Bronchial epithelial cell (primary cell): ENCODE results near the gene PDCD2. TPM values are rescaled to one million over a fixed set of nuclear protein-coding genes. Genes with fewer than 3 reads are reported as not detected.

Source experiments
- DNase-seq: peaks from one replicate; pipeline ENCODE4 v3.0.0-alpha.2; 2010; ENCODE audit warnings: low read depth
- FAIRE-seq: peaks from 2 replicates; lab custom pipeline; 2011; peaks lifted over from hg19 to GRCh38; lab: Jason Lieb, UNC
- H3K27me3 ChIP-seq: 2 replicates; pipeline ENCODE4 v1.5.1; 2011; ENCODE audit warnings: low read length; ENCODE audit not compliant: control insufficient read depth, insufficient read depth
- H3K36me3 ChIP-seq: 2 replicates; pipeline ENCODE4 v1.5.1; 2011; ENCODE audit warnings: low read length; ENCODE audit not compliant: control insufficient read depth, insufficient read depth
- H3K4me3 ChIP-seq: 2 replicates; pipeline ENCODE4 v1.5.1; 2011; ENCODE audit warnings: mild to moderate bottlenecking, low read depth, low read length, control low read depth
- total RNA-seq: library from RNA; depleted of rRNA; stranded (reverse); fragments of >200 nt; gene quantifications from 2 replicates; pipeline ENCODE4 v1.2.1, GENCODE V29; 2014
- TF ChIP-seq, protein P1 (sequence below): IDR thresholded peaks from 2 replicates; pipeline ENCODE4 v1.5.1; 2011; ENCODE audit warnings: mild to moderate bottlenecking, moderate library complexity, low read length, control low read depth, inconsistent platforms; ENCODE audit not compliant: insufficient read depth, severe bottlenecking

The PDCD2 gene
- total RNA-seq, 1 donor from 2014 or later: 55.0 TPM

DNA sequence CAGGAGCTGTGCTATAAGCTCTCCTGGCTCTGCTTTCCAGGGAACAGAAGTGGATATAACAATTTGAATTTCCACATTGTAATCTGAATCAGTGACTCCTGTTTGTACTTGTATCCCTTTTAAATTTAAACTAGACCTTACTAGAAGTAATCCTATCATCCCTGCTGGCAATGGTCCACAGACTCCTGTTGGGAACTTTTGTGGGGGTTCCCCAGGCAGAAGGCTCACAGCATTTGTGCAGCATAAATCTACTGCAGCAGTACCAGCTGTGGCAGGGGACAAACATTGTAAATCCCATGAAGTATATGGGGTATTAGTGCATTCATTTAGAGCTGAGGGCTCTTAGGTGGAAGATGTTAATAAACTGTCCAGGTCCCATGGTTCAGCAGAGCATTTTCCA is 12.0 kb upstream of the PDCD2 start:
- no peak for DNase-seq
- Histone ChIP-seq H3K27me3 (peaks cover 2% of the 10 kb centered on the region), H3K4me3 (no peak overlapping the region), H3K36me3 (no peaks in the 10 kb centered on the region)
- no peak for FAIRE-seq
- TF ChIP-seq, protein P1, sequence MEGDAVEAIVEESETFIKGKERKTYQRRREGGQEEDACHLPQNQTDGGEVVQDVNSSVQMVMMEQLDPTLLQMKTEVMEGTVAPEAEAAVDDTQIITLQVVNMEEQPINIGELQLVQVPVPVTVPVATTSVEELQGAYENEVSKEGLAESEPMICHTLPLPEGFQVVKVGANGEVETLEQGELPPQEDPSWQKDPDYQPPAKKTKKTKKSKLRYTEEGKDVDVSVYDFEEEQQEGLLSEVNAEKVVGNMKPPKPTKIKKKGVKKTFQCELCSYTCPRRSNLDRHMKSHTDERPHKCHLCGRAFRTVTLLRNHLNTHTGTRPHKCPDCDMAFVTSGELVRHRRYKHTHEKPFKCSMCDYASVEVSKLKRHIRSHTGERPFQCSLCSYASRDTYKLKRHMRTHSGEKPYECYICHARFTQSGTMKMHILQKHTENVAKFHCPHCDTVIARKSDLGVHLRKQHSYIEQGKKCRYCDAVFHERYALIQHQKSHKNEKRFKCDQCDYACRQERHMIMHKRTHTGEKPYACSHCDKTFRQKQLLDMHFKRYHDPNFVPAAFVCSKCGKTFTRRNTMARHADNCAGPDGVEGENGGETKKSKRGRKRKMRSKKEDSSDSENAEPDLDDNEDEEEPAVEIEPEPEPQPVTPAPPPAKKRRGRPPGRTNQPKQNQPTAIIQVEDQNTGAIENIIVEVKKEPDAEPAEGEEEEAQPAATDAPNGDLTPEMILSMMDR: no peak

DNA sequence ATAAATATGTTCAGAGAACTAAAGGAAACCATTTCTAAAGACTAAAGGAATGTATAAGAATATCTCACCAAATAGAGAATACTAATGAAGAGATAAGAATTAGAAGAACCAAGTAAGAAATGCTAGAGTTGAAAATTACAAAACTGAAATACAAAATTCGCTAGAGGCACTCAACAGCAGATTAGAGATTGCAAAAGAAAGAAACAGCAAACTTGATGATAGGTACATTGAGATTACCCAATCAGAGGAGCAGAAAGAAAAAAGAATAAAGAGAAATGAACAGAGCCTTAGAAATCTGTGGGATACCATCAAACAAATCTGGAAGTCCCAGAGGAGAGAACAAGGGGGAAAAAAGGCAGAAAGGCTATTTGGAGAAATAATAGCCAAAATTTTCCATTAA is 6.3 kb upstream of the PDCD2 start:
- no peak for DNase-seq
- no peak overlapping the region for H3K4me3 ChIP-seq
- no peak for FAIRE-seq
- no peaks in the 10 kb centered on the region for H3K27me3 ChIP-seq
- no peaks in the 10 kb centered on the region for H3K36me3 ChIP-seq
- TF ChIP-seq, protein P1: no peak

DNA sequence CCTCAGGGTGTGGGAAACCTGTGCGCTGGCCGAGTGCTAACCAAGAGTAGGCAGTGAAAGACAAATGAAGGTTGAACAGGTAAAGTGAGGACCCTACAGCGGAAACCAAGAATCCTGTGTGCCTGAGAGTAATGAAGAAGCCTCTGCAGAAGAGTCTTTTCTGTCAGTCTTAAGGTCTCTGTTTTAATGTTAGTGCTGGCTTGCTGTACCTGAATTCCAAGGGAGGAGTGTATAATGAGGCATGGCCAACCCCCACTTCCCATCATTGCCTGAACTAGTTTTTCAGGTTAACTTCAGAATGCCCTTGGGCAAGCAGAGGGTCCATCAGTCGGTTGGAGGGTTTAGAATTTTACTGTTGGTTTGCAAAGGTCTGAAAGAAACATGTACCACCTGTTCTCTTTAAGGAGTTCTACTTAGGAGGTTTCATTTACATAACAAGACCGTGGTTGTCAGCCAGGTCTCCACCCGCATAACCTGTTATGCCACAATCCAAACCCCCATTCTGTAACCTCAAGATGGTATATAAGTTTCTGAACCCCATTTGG is 589 bp upstream of the PDCD2 start:
- Histone ChIP-seq H3K27me3 (no peaks in the 10 kb centered on the region), H3K36me3 (peaks cover 6% of the 10 kb centered on the region), H3K4me3 (peak overlapping the region; percentile 97)
- no peak for FAIRE-seq
- TF ChIP-seq, protein P1: no peak
- peak; percentile 41 for DNase-seq

DNA sequence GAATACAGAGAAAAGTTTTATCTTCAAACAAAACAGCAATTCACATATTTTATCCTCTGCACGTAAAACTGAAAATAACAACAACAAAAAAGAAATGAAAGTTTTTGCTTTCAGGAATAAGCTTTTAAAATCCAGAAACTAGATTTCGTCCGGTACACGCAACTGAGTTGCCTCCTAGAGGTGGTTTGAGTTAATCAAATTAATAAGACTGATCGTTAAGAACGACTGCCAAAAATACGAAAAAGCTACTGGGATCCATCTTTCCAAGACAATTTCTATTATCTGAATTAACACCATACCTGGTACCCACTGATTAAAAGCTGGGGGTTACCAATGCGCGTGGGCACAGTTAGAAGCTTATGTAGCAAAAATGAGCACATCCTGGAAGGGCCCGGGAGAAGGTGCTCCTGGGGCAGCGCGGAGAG is 669 bp downstream of the PDCD2 start:
- H3K27me3 ChIP-seq: no peaks in the 10 kb centered on the region
- H3K4me3 ChIP-seq: peak overlapping the region; percentile 97
- DNase-seq: peak; percentile 11
- TF ChIP-seq, protein P1: no peak
- no peak for FAIRE-seq
- H3K36me3 ChIP-seq: peaks cover 6% of the 10 kb centered on the region

DNA sequence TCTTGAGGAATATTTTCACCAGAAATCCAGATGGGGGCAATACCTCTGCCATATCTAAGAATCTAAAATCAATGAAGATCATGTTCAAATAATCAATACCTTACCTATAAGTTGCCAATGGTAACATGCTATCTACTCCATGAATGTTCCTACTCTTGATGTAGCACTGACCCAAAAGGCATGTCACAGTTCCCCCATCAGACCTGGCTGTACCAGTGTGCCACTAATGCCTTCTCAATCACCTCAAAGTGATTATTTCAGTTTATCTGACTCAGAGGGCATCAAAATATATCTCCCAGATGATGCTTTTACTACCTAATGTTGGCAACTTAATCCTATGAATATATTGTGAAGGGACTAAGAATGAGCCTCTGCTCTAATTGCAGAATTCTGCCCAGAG is 5.5 kb downstream of the PDCD2 start:
- Histone ChIP-seq H3K4me3 (no peak overlapping the region), H3K36me3 (peaks cover 12% of the 10 kb centered on the region), H3K27me3 (no peaks in the 10 kb centered on the region)
- DNase-seq (no peak), FAIRE-seq (no peak)
- TF ChIP-seq, protein P1: no peak

DNA sequence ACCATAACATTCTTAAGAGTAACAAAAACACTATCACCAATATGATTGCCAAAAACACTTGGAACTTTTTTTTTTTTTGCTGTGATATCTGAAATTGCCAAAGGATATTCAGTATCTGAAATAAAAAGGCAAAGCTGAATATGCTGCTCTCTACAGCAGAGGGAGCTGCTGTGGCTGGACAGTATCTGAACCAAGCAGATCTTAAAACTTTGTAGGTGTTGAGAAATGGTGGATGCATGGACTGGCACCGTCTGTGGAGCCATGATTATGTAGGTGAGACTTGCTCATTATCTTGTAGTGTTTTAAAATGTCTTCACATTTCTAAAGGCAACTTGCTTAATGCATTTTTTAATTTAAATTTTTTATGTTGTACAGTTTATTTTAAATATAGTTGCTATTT is 9.2 kb downstream of the PDCD2 start:
- no peak for FAIRE-seq
- Histone ChIP-seq H3K4me3 (no peak overlapping the region), H3K27me3 (no peaks in the 10 kb centered on the region), H3K36me3 (peaks cover 9% of the 10 kb centered on the region)
- peak; percentile 24 for DNase-seq
- TF ChIP-seq, protein P1: no peak
